MM.1S (cell line): ENCODE data around the gene TYW1B.
"Not testable (repeated sequence)": the region's sequence is repeated elsewhere in the genome, so short reads cannot be mapped to it uniquely, and the experiment has no call there.

ENCODE experiments used
- CTCF ChIP-seq: fragments of 300-600 bp; sonication (generic); IDR thresholded peaks from 2 replicates; pipeline ENCODE4 v1.5.1; 2016; ENCODE audit warnings: antibody characterized with exemption, low read length, mixed read lengths
- EZH2 ChIP-seq: fragments of 300-600 bp; sonication (generic); optimal IDR thresholded peaks from 2 replicates; pipeline ENCODE3; 2017; ENCODE audit warnings: low read depth, mild to moderate bottlenecking, antibody characterized with exemption, low read length, mixed read lengths
- EZH2phosphoT487 ChIP-seq: fragments of 300-600 bp; sonication (generic); IDR thresholded peaks from 2 replicates; pipeline ENCODE4 v1.6.1; 2018; ENCODE audit warnings: antibody characterized with exemption, low read length

- TF ChIP-seq CTCF, EZH2phosphoT487, EZH2: not testable (repeated sequence)
Observed at GRCh38 chr7:72546586-72547237, 281.3 kb downstream of the TYW1B start.
